ENCODE measurements around the gene MAP3K8. TPM values are rescaled to one million over a fixed set of nuclear protein-coding genes. Genes with fewer than 3 reads are reported as not detected.

MAP3K8 gene
- total and polyA plus RNA-seq, 9 of the 15 experiments (the other 6 are each of a cell fraction or from before 2014, with no cell fraction given): 6.9 to 23.6 (median 13.6) TPM

DNA sequence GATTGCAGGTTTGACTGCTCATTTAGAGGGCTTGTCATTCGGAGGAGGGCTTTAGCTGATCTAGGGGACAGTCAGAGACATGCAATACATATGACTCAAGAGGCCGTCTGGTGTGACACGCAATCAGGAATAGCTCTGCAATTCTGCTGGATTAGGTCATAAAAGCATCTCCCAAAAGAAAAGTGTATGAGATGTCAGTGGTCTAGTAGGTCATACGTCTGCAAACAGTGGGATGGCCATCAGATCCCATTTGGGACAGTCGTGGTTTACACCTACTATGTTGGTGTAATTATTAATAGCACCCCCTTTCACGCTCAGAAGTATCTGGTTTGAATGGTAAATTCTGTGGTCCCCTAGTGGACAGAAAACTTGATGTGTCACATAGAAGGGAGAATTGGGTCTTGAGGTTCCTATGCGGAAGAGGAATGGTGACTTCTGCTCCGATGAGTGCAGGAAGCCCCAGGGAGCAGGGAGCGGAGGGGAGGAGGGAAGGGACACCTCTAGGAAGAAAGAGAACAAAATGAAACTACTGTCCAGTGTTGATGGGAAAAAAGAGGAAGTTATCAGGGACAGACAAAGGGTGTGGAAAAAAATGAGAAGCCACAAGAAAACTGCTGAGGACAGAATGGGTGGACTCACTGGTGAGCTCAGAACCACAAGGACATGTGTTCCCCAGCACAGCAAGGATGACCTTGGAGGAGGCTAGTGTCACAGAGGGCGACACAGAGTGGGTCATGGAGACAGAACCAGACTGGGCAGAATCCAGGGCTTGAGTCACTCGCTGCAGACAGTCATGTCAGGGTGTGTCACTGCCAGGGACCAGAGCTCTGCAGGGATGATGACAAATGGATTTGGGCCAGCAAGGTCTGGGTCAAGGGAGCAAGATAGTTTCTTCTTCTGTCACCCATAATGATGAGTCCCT is 59.9 kb downstream of the MAP3K8 start (continued):
- no peak for TF ChIP-seq ZNF431 (CRISPR knock-in tag; IDR thresholded peaks at IDR 0.05)
- no peak for TF ChIP-seq E2F3 (CRISPR knock-in tag; IDR thresholded peaks at IDR 0.05)
- TF ChIP-seq ZNF165 (CRISPR knock-in tag; IDR thresholded peaks at IDR 0.05; ENCODE audit: borderline replicate concordance): no peak
- no peak for TF ChIP-seq SAP30 (IDR thresholded peaks at IDR 0.05; ENCODE audit: borderline replicate concordance, insufficient read depth, low read depth, low read length, poor library complexity, severe bottlenecking)
- no peak for TF ChIP-seq ELK1 (CRISPR knock-in tag; IDR thresholded peaks at IDR 0.05)
- TF ChIP-seq KDM2B (CRISPR knock-in tag; IDR thresholded peaks at IDR 0.05): no peak
- no peak for TF ChIP-seq PRMT5 (CRISPR knock-in tag; IDR thresholded peaks at IDR 0.05)
- no peak for TF ChIP-seq NR4A1 (CRISPR knock-in tag; IDR thresholded peaks at IDR 0.05)
- 0 out of 2 replicates have a peak, but pooled peaks have one; percentile 45 for TF ChIP-seq NR4A1 (tag; IDR thresholded peaks at IDR 0.05)
- no peak for TF ChIP-seq POLR2H (tag; IDR thresholded peaks at IDR 0.05; ENCODE audit: low read depth)
- TF ChIP-seq ZNF175 (CRISPR knock-in tag; IDR thresholded peaks at IDR 0.05; ENCODE audit: low read depth): no peak
- TF ChIP-seq CHCHD3 (CRISPR knock-in tag; IDR thresholded peaks at IDR 0.05): no peak
- no peak for TF ChIP-seq MYNN (IDR thresholded peaks at IDR 0.05)
- TF ChIP-seq MYNN (CRISPR knock-in tag; IDR thresholded peaks at IDR 0.05): no peak
- no peak for TF ChIP-seq SRSF1 (IDR thresholded peaks at IDR 0.05; ENCODE audit: low read depth, low read length)
- TF ChIP-seq FOXJ3 (CRISPR knock-in tag; IDR thresholded peaks at IDR 0.05): no peak
- TF ChIP-seq BCOR (IDR thresholded peaks at IDR 0.05): no peak
- TF ChIP-seq ARID2 (IDR thresholded peaks at IDR 0.05): no peak
- no peak for TF ChIP-seq BDP1 (IDR thresholded peaks at IDR 0.05; ENCODE audit: insufficient read depth, insufficient read length)
- TF ChIP-seq BMI1 (IDR thresholded peaks at IDR 0.05; ENCODE audit: low read length): no peak
- TF ChIP-seq GTF2E2 (tag; IDR thresholded peaks at IDR 0.05): no peak
- TF ChIP-seq ELF1 (tag; IDR thresholded peaks at IDR 0.05): no peak
- no peak for TF ChIP-seq MCM3 (IDR thresholded peaks at IDR 0.05)
- peak; percentile 0; the same call in 1 of the 2 replicates for TF ChIP-seq ELF4 (CRISPR knock-in tag; IDR thresholded peaks at IDR 0.05)
